Astrocyte of the cerebellum (primary cell): Measurements from ENCODE around the gene SLC5A11.

Source experiments
- DNase-seq: peaks from one replicate; pipeline ENCODE4 v3.0.0-alpha.2; 2011; ENCODE audit warnings: low read depth
- H3K4me3 ChIP-seq: 2 replicates; pipeline ENCODE4 v1.5.1; 2011; ENCODE audit warnings: mild to moderate bottlenecking, low read depth, low read length, moderate library complexity
- CTCF ChIP-seq: IDR thresholded peaks from 2 replicates; pipeline ENCODE4 v1.5.1; 2012; ENCODE audit warnings: low read length, low read depth, moderate library complexity, mild to moderate bottlenecking; ENCODE audit errors: missing control alignments
- in situ Hi-C: cut with HindIII; loops from 2 replicates; pipeline ENCODE4 v1.10.0; 2017; ENCODE audit warnings: low sequenced_read_pairs

The SLC5A11 gene

DNA sequence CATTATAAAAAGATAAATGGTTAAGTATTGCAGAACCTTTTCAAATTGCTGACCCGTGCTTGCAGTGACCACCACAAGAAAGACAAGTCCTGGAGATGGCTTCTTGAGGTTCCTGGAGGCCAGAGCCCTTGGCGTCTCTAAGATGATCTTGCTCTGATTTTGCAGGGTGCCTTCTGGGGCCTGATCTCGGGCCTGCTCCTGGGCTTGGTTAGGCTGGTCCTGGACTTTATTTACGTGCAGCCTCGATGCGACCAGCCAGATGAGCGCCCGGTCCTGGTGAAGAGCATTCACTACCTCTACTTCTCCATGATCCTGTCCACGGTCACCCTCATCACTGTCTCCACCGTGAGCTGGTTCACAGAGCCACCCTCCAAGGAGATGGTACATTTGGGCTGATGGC lies 63.0 kb downstream of the SLC5A11 start:
- DNase-seq = no peak
- TF ChIP-seq CTCF = no peak
- in situ Hi-C loops = no loop called here
- no peak overlapping the region for H3K4me3 ChIP-seq

DNA sequence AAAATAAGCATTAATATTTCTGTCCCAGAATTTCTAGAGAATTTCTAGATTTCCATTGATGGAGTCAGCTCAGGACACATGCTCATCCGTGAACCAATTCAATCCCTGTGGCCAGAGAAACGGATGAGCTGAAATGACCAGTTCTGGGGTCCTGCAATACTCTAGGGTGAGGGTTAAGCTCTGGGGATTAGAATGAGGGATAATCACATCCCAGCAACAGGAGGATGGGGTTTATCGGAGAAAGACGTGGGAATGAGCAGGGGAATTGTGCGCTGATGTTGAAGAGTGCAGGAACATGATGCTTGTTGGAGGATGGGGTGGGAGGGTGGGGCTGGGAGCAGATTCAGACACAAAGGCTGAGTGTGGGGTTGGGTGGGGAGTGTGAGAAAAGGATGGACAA lies 64.1 kb downstream of the SLC5A11 start:
- TF ChIP-seq CTCF = no peak
- in situ Hi-C loops = loop anchor here (5.0 kb wide), 1 partner anchor 63 kb away; the partner anchor contains the start of gene SLC5A11
- H3K4me3 ChIP-seq = no peak overlapping the region
- no peak for DNase-seq

DNA sequence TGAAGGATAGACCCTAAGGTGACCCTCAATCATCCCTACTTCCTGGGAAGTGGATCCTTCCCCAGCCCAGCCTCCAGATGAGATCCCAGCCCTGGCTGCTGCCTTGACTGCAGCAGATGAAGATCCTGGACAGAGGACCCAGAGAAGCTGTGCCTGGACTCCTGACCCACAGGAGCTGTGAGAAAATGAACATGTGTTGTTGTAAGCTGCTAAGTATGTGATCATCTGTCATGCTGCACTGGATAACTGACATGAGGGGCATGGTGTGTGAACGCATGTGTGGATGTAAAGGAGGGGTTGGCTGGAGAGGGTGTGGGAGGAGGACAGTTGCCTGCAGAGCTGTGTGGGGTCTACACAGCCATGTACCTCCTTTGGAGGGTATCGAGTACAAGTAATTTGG lies 69.3 kb downstream of the SLC5A11 start:
- in situ Hi-C loops = no loop called here
- no peak for TF ChIP-seq CTCF
- DNase-seq = no peak
- no peak overlapping the region for H3K4me3 ChIP-seq

DNA sequence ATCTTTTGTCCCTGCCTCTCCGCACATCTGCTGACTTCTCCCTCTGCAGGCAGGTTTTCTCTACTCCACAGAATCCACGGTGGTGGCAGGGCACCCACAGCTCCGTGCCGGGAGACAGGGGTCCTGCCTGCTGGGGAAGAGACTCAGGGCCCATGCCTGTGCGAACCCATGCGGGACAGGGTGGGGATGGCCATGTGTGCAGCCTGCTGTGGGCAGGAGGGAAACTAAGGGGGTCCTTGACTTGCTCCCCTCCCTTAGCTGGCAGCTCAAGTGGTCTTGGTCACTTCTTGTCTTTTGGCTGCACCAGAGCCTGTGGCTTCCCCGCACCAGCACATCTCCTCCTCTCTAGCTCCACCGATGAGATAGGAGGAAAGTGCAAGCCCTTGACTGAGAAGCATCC lies 69.8 kb downstream of the SLC5A11 start:
- in situ Hi-C loops = no loop called here
- DNase-seq = no peak
- TF ChIP-seq CTCF = no peak
- H3K4me3 ChIP-seq = no peak overlapping the region

DNA sequence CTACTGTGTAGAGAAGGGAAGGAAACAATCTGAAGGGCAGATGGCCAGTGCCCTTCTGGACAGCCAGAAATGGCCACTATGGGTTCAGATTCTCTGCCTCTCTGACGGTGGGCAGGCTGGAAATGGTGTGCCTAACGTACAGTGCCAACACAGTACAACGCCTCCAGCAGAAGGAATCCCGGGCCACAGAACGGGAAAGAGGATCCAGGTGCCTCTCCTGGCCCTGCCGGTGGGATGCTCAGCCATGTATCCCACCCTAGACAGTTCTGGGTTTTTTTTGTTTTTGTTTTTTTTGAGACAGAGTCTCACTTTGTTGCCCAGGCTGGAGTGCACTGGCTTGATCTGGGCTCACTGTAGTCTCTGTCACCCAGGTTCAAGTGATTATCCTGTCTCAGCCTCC lies 71.5 kb downstream of the SLC5A11 start:
- H3K4me3 ChIP-seq = no peak overlapping the region
- no peak for DNase-seq
- no peak for TF ChIP-seq CTCF
- in situ Hi-C loops = no loop called here

GRCh38 chr16:24917891-24918290 lies 72.1 kb downstream of the SLC5A11 start:
- H3K4me3 ChIP-seq = no peak overlapping the region
- DNase-seq = no peak
- in situ Hi-C loops = no loop called here
- TF ChIP-seq CTCF = no peak

DNA sequence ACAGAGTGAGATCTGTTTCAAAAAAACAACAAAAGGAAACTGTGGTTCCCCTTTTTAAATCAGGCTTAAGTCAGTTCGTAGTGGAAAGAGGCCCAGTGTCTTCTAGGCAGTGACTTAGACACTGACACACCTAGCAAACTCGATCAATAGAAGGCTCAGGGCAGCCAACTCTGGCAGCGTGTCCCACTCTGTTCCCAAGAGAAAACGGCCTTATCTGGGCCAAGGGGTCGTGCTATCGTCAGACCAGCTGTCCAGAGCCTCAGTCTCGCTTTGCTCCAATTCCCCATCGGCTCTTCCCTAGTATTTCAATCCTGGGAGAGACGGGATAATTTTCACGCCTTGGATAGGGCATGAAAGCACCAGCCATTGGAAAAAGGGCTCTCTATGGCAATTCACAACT lies 72.9 kb downstream of the SLC5A11 start:
- no peak overlapping the region for H3K4me3 ChIP-seq
- in situ Hi-C loops = no loop called here
- no peak for DNase-seq
- no peak for TF ChIP-seq CTCF
